ENCODE data around the gene INTS12. TPM values are rescaled to one million over a fixed set of nuclear protein-coding genes. Genes with fewer than 3 reads are reported as not detected.
"Not testable (repeated sequence)": the region's sequence is repeated elsewhere in the genome, so short reads cannot be mapped to it uniquely, and the experiment has no call there.

Gene INTS12
- total RNA-seq, 2 experiments from 2014 or later: 17.8 to 19.9 TPM

GRCh38 chr4:105707782-105708180, 708 bp downstream of the INTS12 start:
- intact Hi-C loops (cut with DNase I, micrococcal nuclease): loop anchor here (5.0 to 10.0 kb wide), 3 partner anchors 230 to 610 kb away; partner anchors contain the start of genes AIMP1 (in 1 of the 2), PPA2 (in 1 of the 2) and TBCK (in 1 of the 2)
- Histone ChIP-seq H3K27me3 (ENCODE audit: control insufficient read depth in 1 of 2, insufficient read depth in 2 of 2, low read length in 2 of 2) (no peaks in the 10 kb centered on the region), H3K9me3 (ENCODE audit: control insufficient read depth in 1 of 2, insufficient read depth in 1 of 2, low read length in 2 of 2) (no peaks in the 10 kb centered on the region), H3K36me3 (ENCODE audit: insufficient read depth, low read length) (peaks cover 3% of the 10 kb centered on the region), H3K4me3 (ENCODE audit: low read length) (peak overlapping the region; percentile 68), H3K27ac (ENCODE audit: low read depth in 1 of 2, low read length in 2 of 2) (no peak overlapping the region), H3K4me1 (ENCODE audit: insufficient read depth, low read length) (peaks cover 9% of the 10 kb centered on the region)
- Mint-ChIP-seq H3K4me3 (peak overlapping the region; percentile 100), H3K36me3 (ENCODE audit: low read depth) (peaks cover 11% of the 10 kb centered on the region), H3K27me3 (no peaks in the 10 kb centered on the region), H3K27ac (peak overlapping the region; percentile 94), H3K4me1 (ENCODE audit: low read depth) (peaks cover 41% of the 10 kb centered on the region), H3K9me3 (no peaks in the 10 kb centered on the region)
- POLR2A ChIA-PET: interaction anchor here (1.2 to 2.4 kb wide), 3 partner anchors 11 to 608 kb away, joined by 4 to 16 read pairs (median 10); partner anchors contain the start of genes PPA2 and TBCK
- no peak for TF ChIP-seq CTCF (IDR thresholded peaks at IDR 0.05)
- DNase-seq (peak in 3 of 14 experiments; percentile 18 to 30 (median 28)), ATAC-seq (ENCODE audit: poor library complexity) (no peak)
- CTCF ChIA-PET: no interaction called here

DNA sequence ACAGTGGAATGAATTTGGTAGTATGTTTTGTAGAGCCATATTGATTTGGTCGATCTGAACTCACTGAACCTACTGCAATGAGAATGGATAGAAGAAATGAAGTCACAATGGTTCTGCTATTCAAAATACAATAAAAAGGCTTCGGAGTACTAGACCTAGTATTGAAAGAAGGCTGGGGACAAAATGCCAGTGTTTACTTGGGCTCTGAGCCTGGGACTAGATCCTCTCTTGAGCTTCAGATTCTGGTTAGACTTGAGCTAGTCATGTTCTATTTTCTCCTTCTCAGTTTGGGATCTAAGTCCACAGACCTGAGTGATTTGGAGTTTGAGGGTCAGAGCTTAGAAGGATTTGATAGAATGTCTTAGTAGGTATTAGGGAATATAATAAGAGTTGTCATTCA, 9.9 kb downstream of the INTS12 start:
- Histone ChIP-seq H3K4me3 (ENCODE audit: low read length) (no peak overlapping the region), H3K9me3 (ENCODE audit: control insufficient read depth in 1 of 2, insufficient read depth in 1 of 2, low read length in 2 of 2) (no peaks in the 10 kb centered on the region), H3K4me1 (ENCODE audit: insufficient read depth, low read length) (no peaks in the 10 kb centered on the region), H3K27me3 (ENCODE audit: control insufficient read depth in 1 of 2, insufficient read depth in 2 of 2, low read length in 2 of 2) (no peaks in the 10 kb centered on the region), H3K36me3 (ENCODE audit: insufficient read depth, low read length) (peaks cover 49% of the 10 kb centered on the region), H3K27ac (ENCODE audit: low read depth in 1 of 2, low read length in 2 of 2) (no peak overlapping the region)
- H3K9me3 Mint-ChIP-seq: no peaks in the 10 kb centered on the region
- H3K27me3 Mint-ChIP-seq: no peaks in the 10 kb centered on the region
- ChIA-PET POLR2A (no interaction called here), CTCF (interaction anchor here (1.3 to 1.4 kb wide), 2 partner anchors 17 to 19 kb away, joined by 3 read pairs; no protein-coding TSS in a partner anchor)
- ATAC-seq (ENCODE audit: poor library complexity) (no peak), DNase-seq (no peak)
- no peak for TF ChIP-seq CTCF (IDR thresholded peaks at IDR 0.05)
- no peak overlapping the region for H3K4me3 Mint-ChIP-seq
- no peak overlapping the region for H3K27ac Mint-ChIP-seq
- peaks cover 63% of the 10 kb centered on the region for H3K36me3 Mint-ChIP-seq (ENCODE audit: low read depth)
- intact Hi-C loops (cut with DNase I, micrococcal nuclease): no loop called here
- H3K4me1 Mint-ChIP-seq (ENCODE audit: low read depth): peaks cover 5% of the 10 kb centered on the region

DNA sequence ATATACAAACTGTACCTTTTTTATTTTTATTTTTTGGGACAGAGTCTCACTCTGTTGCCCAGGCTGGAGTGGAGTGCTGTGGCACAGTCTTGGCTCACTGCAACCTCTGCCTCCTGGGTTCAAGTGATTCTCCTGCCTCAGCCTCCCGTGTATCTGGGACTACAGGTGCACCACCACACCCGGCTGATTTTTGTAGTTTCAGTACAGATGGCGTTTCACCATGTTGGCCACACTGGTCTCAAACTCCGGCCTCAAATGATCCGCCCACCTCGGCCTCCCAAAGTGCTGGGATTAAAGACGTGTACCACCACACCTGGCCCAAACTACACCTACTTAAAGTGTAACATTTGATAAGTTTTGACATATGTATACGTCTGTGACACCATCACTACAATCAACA, 12.7 kb downstream of the INTS12 start:
- H3K27me3 Mint-ChIP-seq; H3K27ac Mint-ChIP-seq; DNase-seq; H3K27ac ChIP-seq (ENCODE audit: low read depth in 1 of 2, low read length in 2 of 2); H3K4me3 Mint-ChIP-seq; H3K4me1 Mint-ChIP-seq (ENCODE audit: low read depth); ATAC-seq (ENCODE audit: poor library complexity); H3K9me3 ChIP-seq (ENCODE audit: control insufficient read depth in 1 of 2, insufficient read depth in 1 of 2, low read length in 2 of 2); H3K4me1 ChIP-seq (ENCODE audit: insufficient read depth, low read length); H3K4me3 ChIP-seq (ENCODE audit: low read length); intact Hi-C loops (cut with DNase I, micrococcal nuclease); POLR2A ChIA-PET; H3K27me3 ChIP-seq (ENCODE audit: control insufficient read depth in 1 of 2, insufficient read depth in 2 of 2, low read length in 2 of 2); H3K9me3 Mint-ChIP-seq; CTCF ChIA-PET: not testable (repeated sequence)
- peaks cover 77% of the 10 kb centered on the region for H3K36me3 Mint-ChIP-seq (ENCODE audit: low read depth)
- peaks cover 62% of the 10 kb centered on the region for H3K36me3 ChIP-seq (ENCODE audit: insufficient read depth, low read length)

DNA sequence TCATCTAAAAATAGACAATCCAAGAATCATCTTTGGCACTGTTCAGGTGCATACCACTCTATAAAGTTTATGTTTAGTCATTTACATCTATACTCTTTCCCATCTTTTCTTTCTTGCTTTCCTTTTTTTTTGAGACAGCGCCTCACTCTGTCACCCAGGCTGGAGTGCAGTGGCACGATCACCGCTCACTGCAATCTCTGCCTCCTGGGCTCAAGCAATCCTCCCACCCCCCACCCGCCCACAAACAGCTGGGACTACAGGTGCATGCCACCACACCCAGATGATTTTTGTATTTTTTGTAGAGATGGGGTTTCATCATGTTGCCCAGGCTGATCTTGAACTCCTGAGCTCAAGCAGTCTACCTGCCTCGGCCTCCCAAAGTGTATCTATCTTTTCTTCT, 13.7 kb downstream of the INTS12 start:
- H3K4me3 ChIP-seq (ENCODE audit: low read length); H3K4me3 Mint-ChIP-seq; H3K4me1 ChIP-seq (ENCODE audit: insufficient read depth, low read length); H3K27me3 ChIP-seq (ENCODE audit: control insufficient read depth in 1 of 2, insufficient read depth in 2 of 2, low read length in 2 of 2); H3K9me3 ChIP-seq (ENCODE audit: control insufficient read depth in 1 of 2, insufficient read depth in 1 of 2, low read length in 2 of 2); H3K27ac Mint-ChIP-seq; H3K4me1 Mint-ChIP-seq (ENCODE audit: low read depth); intact Hi-C loops (cut with DNase I, micrococcal nuclease); H3K27ac ChIP-seq (ENCODE audit: low read depth in 1 of 2, low read length in 2 of 2); ATAC-seq (ENCODE audit: poor library complexity); DNase-seq; H3K27me3 Mint-ChIP-seq; POLR2A ChIA-PET; H3K9me3 Mint-ChIP-seq; CTCF ChIA-PET: not testable (repeated sequence)
- H3K36me3 Mint-ChIP-seq (ENCODE audit: low read depth): peaks cover 80% of the 10 kb centered on the region
- peaks cover 63% of the 10 kb centered on the region for H3K36me3 ChIP-seq (ENCODE audit: insufficient read depth, low read length)
